Stimulated activated CD8-positive, alpha-beta memory T cell treated with anti-CD3 and anti-CD28 coated beads, Interleukin-4, amount 100 ng/mL, for 24 hours (primary cell): ENCODE data around the gene CASKIN2.

Experiments
- DNase-seq: peaks from one replicate; pipeline ENCODE4 v3.0.0-alpha.2; 2020; ENCODE audit warnings: low read depth

The CASKIN2 gene, protein sequence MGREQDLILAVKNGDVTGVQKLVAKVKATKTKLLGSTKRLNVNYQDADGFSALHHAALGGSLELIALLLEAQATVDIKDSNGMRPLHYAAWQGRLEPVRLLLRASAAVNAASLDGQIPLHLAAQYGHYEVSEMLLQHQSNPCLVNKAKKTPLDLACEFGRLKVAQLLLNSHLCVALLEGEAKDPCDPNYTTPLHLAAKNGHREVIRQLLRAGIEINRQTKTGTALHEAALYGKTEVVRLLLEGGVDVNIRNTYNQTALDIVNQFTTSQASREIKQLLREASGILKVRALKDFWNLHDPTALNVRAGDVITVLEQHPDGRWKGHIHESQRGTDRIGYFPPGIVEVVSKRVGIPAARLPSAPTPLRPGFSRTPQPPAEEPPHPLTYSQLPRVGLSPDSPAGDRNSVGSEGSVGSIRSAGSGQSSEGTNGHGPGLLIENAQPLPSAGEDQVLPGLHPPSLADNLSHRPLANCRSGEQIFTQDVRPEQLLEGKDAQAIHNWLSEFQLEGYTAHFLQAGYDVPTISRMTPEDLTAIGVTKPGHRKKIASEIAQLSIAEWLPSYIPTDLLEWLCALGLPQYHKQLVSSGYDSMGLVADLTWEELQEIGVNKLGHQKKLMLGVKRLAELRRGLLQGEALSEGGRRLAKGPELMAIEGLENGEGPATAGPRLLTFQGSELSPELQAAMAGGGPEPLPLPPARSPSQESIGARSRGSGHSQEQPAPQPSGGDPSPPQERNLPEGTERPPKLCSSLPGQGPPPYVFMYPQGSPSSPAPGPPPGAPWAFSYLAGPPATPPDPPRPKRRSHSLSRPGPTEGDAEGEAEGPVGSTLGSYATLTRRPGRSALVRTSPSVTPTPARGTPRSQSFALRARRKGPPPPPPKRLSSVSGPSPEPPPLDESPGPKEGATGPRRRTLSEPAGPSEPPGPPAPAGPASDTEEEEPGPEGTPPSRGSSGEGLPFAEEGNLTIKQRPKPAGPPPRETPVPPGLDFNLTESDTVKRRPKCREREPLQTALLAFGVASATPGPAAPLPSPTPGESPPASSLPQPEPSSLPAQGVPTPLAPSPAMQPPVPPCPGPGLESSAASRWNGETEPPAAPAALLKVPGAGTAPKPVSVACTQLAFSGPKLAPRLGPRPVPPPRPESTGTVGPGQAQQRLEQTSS (N-terminal part only)

DNA sequence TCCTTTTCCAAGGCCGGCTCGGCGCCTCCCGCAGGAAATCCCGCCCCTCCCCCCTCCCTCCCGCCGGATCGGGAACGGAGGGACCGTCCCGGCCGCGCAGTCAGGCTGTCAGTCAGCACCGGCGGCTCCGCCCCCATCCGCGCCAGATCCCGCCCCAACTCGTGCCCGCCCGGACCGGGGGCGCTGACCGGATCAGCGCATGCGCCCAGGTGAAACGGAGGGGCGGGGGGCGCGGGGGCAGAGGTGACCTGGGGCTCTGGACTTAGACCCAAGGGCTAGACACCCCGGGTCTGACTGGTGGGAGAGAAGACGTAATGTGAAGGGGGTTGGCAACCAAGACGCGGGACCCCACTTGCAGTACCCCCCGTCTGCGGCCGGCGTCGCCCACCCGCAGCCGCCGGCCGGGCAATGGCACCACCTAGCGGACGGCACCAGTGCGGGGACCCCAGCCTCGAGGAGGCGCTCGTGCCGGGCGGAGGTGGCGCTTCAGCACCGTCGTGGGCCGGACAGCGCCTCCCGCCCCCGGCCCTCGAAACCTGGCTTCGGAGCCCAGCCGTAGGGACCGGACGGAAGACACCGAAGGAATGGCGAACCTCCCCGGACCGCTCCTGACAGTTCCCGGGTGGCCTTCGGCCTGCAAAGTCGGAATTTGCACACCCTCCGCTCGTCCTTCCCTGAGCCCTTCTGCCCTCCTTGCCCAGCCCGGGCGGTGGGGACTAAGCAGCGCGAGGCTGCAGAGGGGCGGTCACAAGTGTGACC is at the start of gene CASKIN2:
CASKIN2 (minus strand) TSS at position 42 of the 759 bp plus-strand sequence. CDS start 1,733 bp downstream, outside the sequence.
- DNase-seq = peak; percentile 81

DNA sequence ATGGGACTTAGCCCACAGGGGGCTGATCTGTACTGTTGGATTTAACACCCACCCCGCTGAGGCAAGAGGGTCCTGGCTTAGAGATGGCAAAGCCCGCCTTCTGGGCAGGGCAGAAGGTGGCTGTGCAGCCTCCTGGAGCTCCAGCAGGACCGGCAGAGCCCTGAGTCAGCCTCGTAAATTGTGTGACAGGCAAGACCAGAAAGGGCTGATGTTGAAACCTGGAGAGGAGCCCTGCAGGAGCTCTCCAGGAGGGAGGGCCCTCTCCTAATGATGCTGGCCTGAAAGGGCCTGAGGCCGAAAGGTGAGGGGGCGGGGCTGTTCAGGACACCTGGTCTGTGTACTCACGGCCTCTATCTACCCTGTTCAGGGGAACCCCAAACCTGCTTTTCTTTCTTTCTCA is 49.7 kb upstream of the CASKIN2 start:
- DNase-seq = no peak

DNA sequence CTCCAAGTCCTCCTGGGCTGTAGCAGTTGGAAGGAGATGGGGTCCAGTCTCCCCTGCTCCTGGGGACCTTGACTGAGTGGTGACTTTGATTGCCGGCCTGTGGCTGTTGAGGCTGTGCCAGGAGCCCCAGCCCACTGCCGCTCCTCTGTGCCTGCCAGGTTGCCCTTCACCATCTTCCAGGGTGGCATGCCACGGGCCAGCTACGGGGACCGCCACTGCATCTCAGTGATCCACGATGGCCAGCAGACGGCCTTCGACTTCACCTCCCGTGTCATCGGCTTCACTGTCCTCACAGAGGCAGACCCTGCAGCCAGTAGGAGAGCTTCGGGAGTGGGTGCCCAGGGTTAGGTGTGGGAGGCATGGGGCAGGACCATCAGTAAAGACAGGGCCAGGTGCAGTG is 48.9 kb upstream of the CASKIN2 start:
- DNase-seq = no peak

DNA sequence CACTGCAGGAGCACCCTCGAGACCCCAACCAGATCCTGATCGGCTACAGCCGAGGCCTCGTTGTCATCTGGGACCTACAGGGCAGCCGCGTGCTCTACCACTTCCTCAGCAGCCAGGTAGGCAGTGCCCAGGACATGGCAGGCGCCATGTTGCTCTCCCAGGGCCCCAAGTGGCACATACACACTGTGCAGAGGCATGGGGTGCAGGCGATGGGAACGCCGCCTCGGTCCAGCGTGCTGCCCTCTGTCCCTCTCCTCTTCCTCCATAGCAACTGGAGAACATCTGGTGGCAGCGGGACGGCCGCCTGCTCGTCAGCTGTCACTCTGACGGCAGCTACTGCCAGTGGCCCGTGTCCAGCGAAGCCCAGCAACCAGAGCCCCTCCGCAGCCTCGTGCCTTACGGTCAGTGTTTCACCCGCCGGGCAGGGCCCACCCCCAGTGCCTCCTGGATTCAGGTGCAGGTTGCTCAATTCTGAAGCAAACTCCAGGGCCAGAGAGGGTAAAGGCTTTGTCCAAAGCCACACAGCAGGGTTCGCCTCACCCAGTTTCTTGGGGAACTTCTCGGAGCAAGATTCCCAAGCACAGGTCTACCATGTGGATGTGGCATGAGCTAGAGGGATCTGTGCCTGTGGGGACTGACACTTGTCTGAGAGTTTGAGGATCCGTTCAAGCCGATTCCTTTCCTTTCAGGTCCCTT is 47.9 kb upstream of the CASKIN2 start:
- DNase-seq = no peak

DNA sequence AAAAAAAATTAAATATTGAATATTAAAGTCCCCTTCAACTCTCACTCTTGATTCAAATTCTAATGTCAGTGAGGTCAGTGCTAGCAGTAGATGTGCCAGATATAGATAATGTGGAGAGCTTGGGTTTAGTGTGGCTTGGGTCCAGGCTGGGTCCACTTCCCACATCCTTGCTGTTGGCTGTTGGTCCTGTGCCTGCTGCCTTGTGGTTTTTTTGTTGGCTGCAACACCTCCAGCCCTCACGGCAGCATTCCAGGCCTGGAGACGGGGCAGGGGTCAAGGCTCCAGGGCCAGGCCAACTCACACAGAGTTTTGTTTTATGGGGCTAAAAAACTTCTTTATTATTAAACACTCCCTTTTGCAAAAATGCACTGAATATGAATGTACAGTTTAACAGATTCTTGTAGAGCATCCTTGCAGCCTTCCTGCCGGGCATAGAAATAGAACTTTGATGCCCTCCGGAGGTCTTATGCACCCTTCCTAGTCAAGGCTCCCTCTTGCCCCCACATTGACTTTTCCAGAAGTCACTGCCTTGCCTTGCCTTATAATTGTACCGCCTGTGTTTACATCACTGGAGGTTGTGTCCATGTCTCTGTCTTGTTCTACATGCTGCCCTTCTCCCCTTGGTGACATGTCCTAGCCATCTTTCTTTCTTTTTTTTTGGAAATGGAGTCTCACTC is 46.7 kb upstream of the CASKIN2 start:
- no peak for DNase-seq

DNA sequence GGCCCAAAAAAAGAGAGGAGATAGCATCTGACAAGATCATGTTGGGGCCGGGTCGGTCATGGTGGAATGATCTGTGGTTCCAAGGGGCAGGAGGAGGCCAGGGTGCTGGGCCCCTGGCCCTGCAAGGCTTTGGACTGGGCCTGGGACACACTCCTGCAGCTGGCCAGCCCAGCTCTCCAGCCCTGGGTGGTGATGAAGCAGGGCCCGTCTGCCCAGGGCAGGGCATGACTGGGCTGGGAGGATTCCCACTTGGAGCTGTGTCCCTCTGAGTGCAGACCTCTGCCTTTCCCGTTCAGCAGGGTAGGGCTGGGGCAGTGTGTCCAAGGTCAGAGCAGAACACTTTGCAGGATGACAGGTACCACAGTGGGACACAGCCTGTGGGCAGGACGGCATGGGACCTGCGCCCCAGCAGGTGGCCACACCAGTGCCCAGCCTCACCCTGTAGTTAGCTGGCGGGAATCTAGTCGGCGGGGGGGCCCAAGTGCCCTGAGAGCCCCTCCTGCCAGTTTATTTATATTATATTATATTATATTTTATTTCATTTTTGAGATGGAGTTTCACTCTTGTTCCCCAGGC is 44.7 kb upstream of the CASKIN2 start:
- no peak for DNase-seq

DNA sequence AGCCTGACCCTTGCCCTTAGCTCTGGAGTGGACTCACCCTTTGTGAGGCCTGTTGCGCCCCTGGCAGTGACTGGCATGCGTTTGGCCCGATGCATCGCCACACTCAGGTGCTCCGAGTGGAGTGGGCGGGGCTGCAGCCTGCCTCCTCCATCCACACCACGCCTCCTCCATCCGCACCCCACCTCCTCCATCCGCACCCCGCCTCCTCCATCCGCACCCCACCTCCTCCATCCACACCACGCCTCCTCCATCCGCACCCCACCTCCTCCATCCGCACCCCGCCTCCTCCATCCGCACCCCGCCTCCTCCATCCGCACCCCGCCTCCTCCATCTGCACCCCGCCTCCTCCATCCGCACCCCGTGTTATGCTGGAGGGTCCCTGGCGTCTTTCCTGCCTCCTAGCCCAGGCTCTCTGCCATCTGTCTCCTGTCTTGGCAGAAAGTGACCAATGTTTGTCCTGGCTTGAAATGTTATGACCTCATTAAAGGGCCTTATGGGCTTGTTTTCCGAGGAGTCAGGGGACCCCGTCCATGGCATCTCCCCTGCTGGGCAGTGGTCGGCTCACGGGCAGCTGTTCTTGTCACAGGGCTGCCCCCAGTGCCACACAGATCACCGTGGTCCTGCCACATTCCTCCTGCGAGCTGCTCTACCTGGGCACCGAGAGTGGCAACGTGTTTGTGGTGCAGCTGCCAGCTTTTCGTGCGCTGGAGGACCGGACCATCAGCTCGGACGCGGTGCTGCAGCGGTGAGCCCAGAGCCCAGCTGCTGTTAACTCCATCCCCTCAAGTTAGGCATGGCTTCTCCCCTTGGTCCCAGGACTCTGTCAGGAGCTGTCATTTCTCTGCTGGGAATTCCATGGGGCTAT is 43.6 kb upstream of the CASKIN2 start:
- DNase-seq = no peak

DNA sequence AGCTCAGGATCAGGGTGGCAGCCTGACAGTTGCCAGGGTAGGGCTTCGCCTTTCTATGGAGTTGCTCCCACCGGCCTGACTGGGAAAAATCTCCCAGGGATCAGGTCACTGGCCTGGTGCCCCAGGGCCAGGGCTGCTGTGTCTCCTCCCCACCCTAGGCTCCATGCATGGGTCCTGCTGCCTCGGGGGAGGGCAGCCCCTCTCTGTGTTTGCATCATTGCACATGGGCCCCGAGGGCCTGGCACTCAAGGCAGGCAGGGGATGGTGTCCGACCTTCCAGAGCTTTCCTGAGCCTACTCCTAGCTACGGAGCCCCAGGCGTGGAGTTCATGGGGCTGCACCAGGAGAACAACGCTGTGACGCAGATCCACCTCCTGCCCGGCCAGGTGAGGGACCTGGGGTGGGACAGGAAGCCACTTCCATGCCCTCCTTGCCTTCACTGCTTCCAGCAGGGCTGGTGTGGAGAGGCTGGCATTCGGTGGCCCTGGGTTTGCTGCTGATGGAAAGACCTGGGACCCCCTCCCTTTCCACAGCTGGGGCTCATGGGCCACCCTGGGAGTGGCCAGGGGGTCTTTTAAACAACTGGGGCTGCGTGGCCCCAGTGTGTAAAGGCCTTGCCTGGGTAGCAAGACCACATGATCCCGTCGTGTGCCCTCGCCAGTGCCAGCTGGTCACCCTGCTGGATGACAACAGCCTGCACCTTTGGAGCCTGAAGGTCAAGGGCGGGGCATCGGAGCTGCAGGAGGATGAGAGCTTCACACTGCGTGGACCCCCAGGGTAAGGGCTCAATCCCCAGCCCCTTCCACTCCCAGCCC is 42.7 kb upstream of the CASKIN2 start:
- DNase-seq = no peak

DNA sequence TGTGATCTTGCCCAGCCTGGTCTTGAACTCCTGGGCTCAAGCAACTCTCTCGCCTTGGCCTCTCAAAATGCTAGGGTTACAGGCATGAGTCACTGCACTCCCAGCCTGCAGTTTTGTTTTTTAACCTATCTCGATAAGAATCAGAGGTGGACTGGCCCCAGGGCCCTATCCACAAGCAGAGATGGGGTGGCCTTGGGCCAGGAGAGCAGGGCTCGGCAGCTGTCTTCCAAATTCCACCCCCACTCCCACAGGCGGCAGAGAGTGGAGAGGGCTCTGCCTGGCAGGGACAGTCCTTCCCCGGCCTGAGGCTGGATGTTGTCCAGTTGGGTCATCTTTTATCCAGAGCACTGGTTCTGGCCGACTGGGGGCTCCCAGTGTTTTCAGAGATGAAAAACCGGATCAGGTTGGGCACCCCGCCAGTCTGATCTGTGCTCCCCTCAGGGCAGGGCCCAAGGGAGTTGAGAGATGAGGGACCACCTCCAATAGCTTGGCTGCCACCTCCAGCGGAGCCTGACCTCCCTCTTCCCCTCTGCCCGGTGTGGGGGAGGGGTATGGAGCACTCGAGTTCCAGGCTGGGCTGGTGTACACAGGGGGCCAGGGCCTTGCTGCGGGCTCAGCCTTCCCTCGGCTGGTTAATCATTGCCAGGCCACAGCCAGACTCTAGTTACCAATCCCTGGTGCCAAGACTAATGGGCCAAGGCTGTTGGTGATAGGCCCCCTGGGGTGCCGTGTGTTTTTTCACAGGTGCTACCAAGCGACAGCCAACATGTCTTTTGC is 41.9 kb upstream of the CASKIN2 start:
- no peak for DNase-seq

DNA sequence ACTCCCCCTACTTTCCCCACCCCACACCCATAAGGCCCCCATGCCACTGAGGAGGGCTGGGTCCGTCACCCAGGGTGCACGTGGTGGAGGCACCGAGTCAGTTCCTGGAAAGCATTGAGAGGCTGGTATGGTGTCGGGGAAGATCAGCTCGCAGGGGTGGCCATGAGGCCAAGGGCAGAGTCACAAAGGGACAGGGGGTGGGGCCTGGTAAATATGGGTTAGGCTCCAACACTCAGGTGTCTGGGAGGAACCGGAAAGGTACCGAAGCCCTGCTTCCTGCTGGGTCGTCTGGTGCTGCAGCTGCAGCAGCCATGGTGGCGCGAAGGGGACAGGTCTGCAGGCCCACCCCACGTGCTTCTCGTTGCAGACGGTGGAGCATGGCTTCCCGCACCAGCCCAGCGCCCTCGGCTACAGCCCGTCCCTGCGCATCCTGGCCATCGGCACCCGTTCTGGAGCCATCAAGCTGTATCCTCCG is 40.4 kb upstream of the CASKIN2 start:
- no peak for DNase-seq

DNA sequence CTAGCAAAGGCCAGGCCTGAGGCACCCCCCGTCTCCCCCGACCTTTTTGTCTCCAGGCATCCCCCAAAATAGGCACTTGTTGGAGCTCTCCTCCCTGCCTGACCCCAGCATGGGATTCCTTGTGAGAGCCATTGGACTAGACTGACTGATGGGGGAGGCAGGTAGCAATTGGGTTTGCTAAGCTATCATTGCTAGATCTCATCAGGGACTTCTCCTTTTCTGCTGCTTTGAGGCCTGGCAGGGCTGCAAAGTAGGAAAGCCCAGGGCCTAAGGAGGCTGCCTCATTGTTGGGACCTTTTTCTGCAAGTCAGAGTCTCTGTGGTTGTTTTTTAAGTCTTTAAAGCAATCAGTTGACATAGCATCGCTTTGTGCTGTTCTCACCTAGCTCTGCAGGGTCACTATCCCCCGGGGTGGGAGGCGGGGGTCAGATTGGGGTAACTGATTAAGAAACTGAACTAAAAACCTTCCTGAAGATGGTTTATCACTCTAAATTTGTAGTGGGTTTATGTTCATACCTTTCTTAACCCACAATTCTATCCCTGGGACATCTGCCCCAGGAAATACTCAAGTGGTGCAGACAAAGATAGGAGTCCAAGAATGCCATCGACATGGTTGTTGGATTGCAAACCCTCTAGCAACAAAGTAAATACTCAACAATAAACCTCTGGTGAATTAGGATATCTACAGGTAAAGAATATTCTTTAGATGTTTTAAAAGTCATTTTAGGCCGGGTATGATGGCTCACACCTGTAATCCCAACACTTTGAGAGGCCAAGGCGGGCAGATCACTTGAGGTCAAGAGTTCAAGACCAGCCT is 38.2 kb upstream of the CASKIN2 start:
- DNase-seq = no peak

DNA sequence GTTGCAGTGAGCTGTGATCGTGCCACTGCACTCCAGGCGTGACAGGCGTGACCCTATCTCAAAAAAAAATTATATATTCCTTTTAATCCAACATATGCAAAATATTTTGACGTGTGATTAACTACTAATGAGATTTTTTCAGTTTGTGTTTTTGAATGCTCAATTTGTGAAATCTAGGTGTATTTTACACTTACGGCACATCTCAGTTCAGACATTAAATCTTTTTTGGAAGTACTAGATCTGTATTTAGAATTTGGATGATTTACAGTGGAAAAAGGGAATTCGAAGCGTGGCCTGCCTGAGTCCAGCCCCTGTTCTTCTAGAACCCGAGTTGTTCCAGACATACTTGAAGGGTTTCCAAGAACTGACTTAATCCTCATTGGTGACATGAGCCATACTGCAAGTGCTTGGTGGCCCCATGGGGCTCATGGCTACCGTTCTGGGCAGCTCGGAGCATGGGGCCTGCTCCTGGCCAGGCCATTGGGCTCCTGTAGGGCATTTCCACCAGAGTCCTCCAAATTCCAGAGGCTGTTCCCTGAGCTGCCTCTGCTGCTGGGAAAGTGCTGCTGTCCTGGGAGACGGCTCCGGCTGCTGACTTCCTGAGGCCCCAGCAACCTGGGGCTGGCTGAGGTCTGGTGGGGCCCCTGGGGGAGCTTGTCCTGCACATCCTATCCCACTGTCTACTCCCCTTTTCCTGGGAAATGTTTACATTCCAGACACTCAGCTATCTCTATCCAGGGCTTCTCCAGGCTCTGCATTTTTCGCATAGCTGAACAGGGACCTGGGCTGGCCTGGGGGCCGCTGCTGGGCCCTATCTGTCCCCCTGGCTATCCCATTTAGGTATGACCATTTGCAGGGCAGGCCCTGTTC is 37.3 kb upstream of the CASKIN2 start:
- DNase-seq = no peak

DNA sequence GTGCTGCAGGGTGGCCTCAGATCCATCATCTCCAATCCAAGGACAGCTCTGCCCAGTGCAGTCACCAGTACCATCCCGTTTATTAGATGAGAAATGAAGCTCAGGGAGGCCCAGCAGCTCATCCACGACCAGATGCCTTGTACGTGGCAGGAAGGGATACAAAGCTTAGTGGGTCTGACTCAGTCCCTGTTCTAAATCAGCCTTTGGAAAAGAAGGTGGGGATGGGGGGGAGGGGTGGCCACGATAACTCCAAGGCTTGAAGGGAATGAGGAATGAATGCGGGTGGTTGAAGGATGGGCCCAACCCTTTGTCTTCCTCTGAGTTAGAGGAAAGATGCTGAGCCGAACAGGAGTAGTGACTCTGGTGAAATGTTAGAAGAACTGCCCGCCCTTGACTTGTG is 35.9 kb upstream of the CASKIN2 start:
- DNase-seq = no peak

DNA sequence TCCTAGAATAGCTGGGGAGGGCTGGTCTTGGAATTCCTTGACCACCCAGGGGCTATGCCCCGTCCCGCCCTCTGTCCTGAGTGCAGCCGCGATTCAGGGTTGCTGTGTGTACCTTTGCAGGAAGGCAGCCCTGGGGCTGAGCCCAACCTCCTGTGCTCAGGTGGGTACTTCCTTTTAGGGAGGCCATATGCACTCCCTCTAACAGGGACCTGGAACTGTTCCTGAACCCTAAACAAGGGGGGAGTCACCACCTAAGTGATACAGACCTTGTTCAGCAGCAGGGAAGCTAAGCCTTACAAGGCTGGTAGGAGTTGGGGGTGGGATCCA is 34.8 kb upstream of the CASKIN2 start:
- no peak for DNase-seq

DNA sequence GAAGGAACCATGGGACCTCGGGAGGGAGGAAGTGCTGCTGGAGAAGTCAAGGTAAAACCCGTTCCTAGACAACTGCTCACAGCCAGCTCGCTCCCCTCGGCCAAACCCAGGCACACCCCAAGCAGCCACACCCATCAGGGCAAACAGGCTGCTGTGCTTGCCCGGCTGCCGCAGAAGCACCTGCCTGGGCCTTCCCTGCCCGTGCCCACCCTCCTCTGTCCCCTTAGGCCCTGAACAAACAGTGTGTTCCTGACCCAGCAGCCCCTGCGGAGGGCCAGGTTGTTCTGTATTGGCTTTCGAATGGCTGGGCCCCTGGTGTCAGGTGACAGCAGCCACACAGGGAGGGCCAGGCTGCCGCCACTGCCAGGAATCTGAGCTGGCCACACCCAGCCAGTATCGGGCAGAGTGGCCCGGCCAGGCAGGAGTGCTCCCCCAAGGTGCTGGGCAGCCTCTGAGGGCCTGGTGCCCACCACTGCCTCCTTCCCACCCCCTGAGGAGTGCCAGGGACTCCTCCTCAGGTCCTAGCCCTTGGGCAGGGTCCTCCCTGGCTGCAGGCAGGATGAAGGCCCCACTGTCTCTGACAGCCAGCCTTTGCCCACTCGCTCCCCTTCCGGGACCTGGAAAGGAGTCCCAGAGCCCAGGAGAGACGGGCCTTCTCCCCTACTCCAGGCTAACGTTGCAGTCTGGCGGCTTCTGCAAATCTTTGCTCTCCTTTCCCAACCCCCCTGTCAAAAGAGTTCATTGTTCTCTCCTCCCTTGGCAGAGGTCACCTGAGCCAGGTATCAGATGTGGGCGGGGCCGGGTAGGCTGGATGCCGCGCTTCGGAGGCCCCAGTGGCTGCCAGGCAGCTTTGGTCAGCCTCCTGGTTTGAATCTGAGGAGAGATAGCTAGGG is 34.2 kb upstream of the CASKIN2 start:
- DNase-seq = no peak
